ENCODE results near the gene SLC16A8.

The SLC16A8 gene

GRCh38 chr22:38108561-38109319 lies 24.8 kb upstream of the SLC16A8 start:
- TF ChIP-seq CTCF (IDR thresholded peaks at IDR 0.05; ENCODE audit: borderline replicate concordance, control extremely low read depth, extremely low read depth, insufficient read depth, missing control alignments), result no peak
- no peak for DNase-seq (ENCODE audit: low spot score)
- in situ Hi-C loops (cut with MboI; ENCODE audit: low sequenced_read_pairs, unreplicated experiment), result no loop called here

- in situ Hi-C loops (cut with MboI; ENCODE audit: low sequenced_read_pairs, unreplicated experiment), result no loop called here
- no peak for TF ChIP-seq CTCF (IDR thresholded peaks at IDR 0.05; ENCODE audit: borderline replicate concordance, control extremely low read depth, extremely low read depth, insufficient read depth, missing control alignments)
- no peak for DNase-seq (ENCODE audit: low spot score)
These were observed 23.9 kb upstream of the SLC16A8 start for GRCh38 chr22:38107692-38108515.

- in situ Hi-C loops (cut with MboI; ENCODE audit: low sequenced_read_pairs, unreplicated experiment), result no loop called here
These were observed 23.0 kb upstream of the SLC16A8 start for GRCh38 chr22:38106814-38107578.

GRCh38 chr22:38104084-38104483 lies 20.1 kb upstream of the SLC16A8 start:
- in situ Hi-C loops (cut with MboI; ENCODE audit: low sequenced_read_pairs, unreplicated experiment), result no loop called here
- no peak for TF ChIP-seq CTCF (IDR thresholded peaks at IDR 0.05; ENCODE audit: borderline replicate concordance, control extremely low read depth, extremely low read depth, insufficient read depth, missing control alignments)
- no peak for DNase-seq (ENCODE audit: low spot score)

More at GRCh38 chr22:38106814-38107578, 23.0 kb upstream of the SLC16A8 start:
- TF ChIP-seq CTCF (IDR thresholded peaks at IDR 0.05; ENCODE audit: borderline replicate concordance, control extremely low read depth, extremely low read depth, insufficient read depth, missing control alignments), result no peak
- DNase-seq (ENCODE audit: low spot score), result no peak

- DNase-seq (ENCODE audit: low spot score), result no peak
- TF ChIP-seq CTCF (IDR thresholded peaks at IDR 0.05; ENCODE audit: borderline replicate concordance, control extremely low read depth, extremely low read depth, insufficient read depth, missing control alignments), result no peak
- in situ Hi-C loops (cut with MboI; ENCODE audit: low sequenced_read_pairs, unreplicated experiment), result no loop called here
These were observed 19.7 kb upstream of the SLC16A8 start for GRCh38 chr22:38103641-38104040.
